GM21367 (cell line): Measurements from ENCODE around the gene RBKS.
"Not testable (repeated sequence)": the region's sequence is repeated elsewhere in the genome, so short reads cannot be mapped to it uniquely, and the experiment has no call there.

Source experiments
- ATAC-seq: cut with Tn5 transposase; IDR thresholded peaks from one replicate; pipeline ENCODE4 v1.9.1; 2021; ENCODE audit not compliant: unreplicated experiment

RBKS gene

GRCh38 chr2:27907547-27907946, 17.4 kb upstream of the RBKS start:
- ATAC-seq, result no peak

DNA sequence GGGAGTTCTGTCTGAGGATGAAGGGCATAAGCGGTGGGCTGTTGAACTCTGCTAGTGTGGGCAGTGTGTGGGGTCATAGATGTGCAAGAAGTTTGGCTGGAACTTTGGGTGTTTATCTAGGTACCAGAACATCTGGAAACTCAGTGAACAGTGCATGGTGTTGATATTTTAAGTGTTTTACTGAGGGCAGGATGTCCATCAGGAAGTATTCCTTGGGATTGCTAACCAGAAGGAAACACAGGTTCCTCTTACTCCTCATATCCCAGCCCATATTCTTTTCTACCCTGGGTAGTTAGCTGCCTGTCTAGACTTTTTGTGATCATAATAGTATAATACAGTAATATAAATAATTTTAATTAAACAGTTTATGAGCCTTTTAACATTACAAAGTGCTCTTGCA, 15.9 kb upstream of the RBKS start:
- ATAC-seq, result no peak

DNA sequence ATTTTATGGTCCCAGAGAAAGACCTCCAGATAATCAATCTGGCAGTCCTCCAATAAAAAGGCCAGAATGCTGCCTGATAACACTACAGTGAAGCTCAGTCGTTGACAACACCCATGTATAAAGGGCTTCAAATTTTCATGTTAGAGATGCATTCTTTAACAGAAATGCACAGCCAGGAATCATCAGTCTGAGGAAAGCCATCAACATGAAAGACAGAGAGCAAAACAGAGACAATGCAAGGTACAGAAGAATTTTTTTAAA, 14.1 kb upstream of the RBKS start:
- no peak for ATAC-seq

GRCh38 chr2:27903649-27904404, 13.6 kb upstream of the RBKS start:
- ATAC-seq, result no peak

- no peak for ATAC-seq
These were observed 12.8 kb upstream of the RBKS start for GRCh38 chr2:27903018-27903417.

GRCh38 chr2:27902098-27902497, 11.9 kb upstream of the RBKS start:
- ATAC-seq, result no peak

GRCh38 chr2:27901234-27901633, 11.0 kb upstream of the RBKS start:
- no peak for ATAC-seq

DNA sequence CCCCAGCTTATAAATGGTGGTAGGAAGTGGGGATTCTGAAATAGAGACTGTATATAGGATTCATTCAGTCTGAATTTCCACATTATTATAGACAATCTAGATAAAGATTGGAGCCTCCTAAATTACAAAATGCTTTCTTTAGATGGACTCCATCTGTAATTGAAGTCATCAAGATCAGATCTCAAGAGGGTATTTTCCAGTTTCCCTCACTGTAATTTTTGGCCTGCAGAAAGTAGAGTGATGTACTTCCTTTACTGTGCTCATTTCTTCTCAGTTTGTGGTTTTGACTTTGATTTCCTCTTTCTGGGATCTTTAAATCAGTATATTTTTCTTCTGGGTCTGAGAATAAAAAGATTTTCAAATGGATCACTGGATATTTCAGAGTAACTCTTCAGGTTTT, 7.5 kb upstream of the RBKS start:
- ATAC-seq, result no peak

GRCh38 chr2:27893006-27893405, 2.8 kb upstream of the RBKS start:
- ATAC-seq, result no peak

- ATAC-seq, result no peak
These were observed 1.5 kb upstream of the RBKS start for GRCh38 chr2:27891673-27892105.

DNA sequence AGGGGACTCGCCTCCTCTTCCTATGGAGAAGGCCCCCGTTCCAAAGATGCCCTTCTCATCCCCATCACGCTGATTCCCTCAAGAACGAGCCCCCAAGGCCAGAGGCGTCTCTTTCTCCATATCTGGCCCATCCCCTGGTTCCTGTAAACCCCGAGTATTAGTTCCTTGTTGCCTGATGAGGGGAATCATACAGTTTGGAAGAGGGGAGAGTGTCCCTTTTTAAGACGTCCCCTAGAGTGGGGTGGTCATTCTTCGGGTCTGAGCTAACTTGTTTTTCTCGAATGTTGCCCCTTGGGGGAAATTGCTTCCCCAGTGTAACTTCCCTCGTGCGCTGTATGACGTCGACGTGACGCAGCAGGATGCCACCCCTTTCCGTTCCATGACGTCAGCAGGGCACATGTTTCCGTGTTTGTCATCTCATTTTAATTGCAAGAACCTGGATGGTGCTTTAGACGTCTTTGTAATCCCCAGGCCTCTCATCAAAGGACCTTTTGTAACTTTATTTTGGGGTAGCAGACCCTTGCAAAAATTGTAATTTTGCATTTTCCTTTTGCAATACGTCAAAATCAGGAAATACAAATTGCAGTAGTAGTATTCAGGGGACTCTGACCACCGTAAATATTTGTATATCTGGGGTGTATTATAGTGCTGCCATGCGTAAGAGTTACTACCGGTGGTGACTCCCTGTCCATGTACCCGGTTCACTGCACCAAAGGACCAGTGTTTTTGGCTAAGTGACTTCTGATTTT, 911 bp upstream of the RBKS start:
- ATAC-seq, result no peak

DNA sequence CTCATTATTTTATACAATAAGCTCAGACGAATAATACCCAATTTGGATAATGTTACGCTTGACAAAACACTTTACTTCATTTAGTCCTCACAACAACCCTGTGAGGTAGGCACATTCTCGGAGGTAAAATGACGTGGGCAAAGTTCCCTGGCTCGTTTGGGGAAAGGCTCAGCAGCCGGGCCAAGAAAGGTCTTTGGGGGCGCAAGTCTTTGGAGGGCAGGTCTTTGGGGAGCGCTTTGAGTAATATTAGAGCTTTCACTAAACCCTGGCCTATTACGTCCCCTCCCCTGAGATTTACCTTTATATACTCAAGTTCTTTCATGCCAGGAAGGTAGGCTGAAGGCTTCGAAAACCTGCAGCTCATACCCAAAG, 427 bp downstream of the RBKS start:
- no peak for ATAC-seq

DNA sequence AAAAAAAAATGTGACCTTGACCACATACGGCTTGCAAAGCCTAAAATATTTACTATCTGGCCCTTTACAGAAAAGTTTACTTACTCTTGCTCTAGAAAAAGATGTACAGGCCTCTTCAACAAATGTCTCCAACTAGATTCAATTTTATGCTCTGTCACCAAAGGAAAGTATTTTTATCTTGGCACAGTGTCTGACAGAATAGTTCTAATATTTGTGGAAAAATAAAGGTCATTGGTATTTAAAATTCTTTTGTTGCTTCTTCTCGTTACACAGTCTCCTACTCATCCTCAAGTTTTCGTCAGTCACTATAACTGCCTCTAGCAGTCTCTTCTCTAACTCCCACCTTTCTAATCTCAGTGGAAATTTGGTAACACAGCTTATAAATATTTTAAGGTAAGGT, 1.4 kb downstream of the RBKS start:
- ATAC-seq, result no peak

- ATAC-seq, result no peak
These were observed 2.4 kb downstream of the RBKS start for GRCh38 chr2:27887830-27888229.

DNA sequence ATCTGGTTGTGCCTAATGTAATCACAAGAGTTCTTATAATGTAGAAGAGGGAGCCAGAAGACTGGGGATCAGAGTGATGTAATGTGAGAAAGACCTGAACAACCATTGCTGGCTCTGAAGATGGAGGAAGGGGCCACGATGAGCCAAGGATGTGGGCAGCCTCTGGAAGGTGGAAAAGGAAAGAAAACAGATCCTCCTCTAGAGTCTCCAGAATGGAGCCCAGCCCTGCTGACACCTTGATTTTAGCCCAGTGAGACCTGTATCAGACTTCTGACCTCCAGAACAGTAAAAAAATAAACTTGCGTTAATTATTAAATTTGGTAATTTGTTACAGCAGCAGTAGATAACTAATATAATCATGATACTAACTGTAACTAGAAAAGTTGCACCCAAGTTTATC, 3.1 kb downstream of the RBKS start:
- ATAC-seq, result no peak

DNA sequence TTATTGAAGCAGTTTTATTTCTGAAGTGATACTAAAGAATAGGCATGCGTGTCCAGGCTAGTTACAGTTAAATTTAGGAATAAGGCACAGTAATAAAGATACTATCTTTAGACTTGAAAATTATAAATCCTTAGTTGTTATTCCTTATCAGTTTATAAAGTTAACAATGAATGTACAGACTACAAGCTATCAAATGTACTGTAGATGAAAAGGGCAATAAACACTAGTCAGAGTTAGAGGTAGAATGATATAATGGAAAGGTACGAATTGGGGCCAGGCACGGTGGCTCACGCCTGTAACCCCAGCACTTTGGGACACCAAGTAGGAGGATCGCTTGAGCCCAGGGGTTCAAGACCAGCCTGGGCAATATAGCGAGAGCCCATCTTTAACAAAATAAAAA, 3.9 kb downstream of the RBKS start:
- ATAC-seq, result no peak

DNA sequence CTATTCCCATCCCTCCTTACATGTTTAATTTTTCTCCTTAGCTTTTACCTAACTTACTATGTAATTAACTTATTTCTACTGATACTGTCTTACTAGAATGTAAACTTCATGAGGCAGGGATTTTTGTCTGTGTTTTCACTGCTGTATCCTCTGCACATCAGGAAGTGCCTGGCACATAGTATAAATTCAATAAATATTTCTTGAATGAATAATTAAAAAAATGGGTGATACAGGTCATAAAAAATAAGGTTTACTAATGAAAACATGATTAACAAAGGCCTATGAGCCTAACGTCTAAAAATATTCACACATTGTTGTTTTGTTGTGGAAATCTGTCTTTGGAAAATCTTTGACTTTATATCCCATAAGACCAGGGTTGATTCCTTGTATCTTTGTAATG, 4.5 kb downstream of the RBKS start:
- no peak for ATAC-seq

DNA sequence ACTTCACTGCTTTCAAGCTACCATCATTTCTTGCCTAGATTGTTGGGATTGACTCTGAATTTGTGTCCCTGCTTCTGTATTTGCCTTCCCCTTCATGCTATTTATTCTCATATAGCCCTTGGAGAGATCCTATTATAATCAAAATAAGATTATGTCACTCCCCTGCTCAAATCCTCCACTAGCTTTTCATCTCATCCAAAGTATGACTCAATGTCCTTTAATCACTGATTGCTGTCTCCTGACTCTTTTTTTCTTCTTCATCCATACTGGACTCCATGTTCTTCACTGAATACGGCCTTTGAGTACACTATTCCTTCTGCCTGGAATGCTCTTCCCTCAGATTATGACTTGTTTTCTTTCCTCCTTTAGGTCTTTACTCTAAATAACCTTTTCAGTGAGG, 5.0 kb downstream of the RBKS start:
- no peak for ATAC-seq

- ATAC-seq, result no peak
These were observed 5.6 kb downstream of the RBKS start for GRCh38 chr2:27884601-27885000.

DNA sequence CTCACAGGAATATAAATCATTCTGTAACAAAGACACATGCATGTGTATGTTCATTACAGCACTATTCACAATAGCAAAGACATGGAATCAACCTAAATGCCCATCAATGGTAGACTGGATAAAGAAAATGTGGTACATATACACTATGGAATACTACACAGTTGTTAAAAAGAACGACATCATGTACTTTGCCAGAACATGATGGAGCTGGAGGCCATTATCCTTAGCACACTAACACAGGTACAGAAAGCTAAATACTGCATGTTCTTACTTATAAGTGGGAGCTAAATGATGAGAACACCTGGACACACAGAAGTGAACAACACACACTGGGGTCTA, 7.6 kb downstream of the RBKS start:
- not testable (repeated sequence) for ATAC-seq

- not testable (repeated sequence) for ATAC-seq
These were observed 8.2 kb downstream of the RBKS start for GRCh38 chr2:27881815-27882583.

GRCh38 chr2:27878825-27879224, 11.4 kb downstream of the RBKS start:
- no peak for ATAC-seq
